Mucosa of descending colon (tissue), 3 donors: ENCODE data around the gene MORN5. TPM values are rescaled to one million over a fixed set of nuclear protein-coding genes. Genes with fewer than 3 reads are reported as not detected.

Experiments used
- ATAC-seq: fragments of 200-7000 bp; cut with Tn5 transposase; one replicate; pipeline ENCODE4 v1.9.1; 2020; ENCODE audit warnings: mild to moderate bottlenecking, moderate library complexity
- DNase-seq, 3 donors: peaks; one replicate each; pipeline ENCODE4 v3.0.0-alpha.2; 2020
- H3K36me3 ChIP-seq: fragments of 200-600 bp; one replicate; pipeline ENCODE4 v1.8.0; 2021; ENCODE audit warnings: low read depth, mild to moderate bottlenecking
- H3K4me1 ChIP-seq: fragments of 200-600 bp; one replicate; pipeline ENCODE4 v1.8.0; 2021; ENCODE audit warnings: low read depth, mild to moderate bottlenecking
- H3K4me3 ChIP-seq: fragments of 200-600 bp; one replicate; pipeline ENCODE4 v1.8.0; 2021; ENCODE audit warnings: mild to moderate bottlenecking
- H3K9me3 ChIP-seq: fragments of 200-600 bp; one replicate; pipeline ENCODE4 v1.8.0; 2021; ENCODE audit warnings: mild to moderate bottlenecking
- intact Hi-C, 2 donors: fragments of 100-400 bp; cut with DNase I in 1 of 2; cut with micrococcal nuclease in 1 of 2; formaldehyde crosslinking; loops; one replicate each; pipeline versions ENCODE4 v1.11.0 to v1.11.1; 2022; cut with DNase I, micrococcal nuclease
- microRNA-seq: library from miRNA; unstranded; fragments of <30 nt; microRNA quantifications from one replicate; pipeline ENCODE4, GENCODE V29; 2019
- total RNA-seq, 3 donors: library from RNA; stranded (reverse); fragmentation: NEBNext Ultra II Directional in 2 of 3; extraction: Animal tissue kit (Norgen Biotek cat#: 25700) in 2 of 3; gene quantifications; one replicate each; pipeline versions ENCODE4 v1.2.1 to v1.2.4, GENCODE V29; 2021 to 2023
- TF ChIP-seq, protein P1 (sequence below): fragments of 200-600 bp; IDR thresholded peaks from one replicate; pipeline ENCODE4 v1.8.0; 2022; ENCODE audit warnings: antibody characterized with exemption, mild to moderate bottlenecking
- donor health status: DM: no; HTN: no; CAD: no; lungs with moderate emphysema.
- donor health status: DM: no; HTN: no; CAD: no.
- donor health status: DM: no; HTN: yes; CAD: no.

Gene MORN5
- total RNA-seq, 3 donors from 2014 or later, result 1.6 to 21.2 TPM; not detected in 1

DNA sequence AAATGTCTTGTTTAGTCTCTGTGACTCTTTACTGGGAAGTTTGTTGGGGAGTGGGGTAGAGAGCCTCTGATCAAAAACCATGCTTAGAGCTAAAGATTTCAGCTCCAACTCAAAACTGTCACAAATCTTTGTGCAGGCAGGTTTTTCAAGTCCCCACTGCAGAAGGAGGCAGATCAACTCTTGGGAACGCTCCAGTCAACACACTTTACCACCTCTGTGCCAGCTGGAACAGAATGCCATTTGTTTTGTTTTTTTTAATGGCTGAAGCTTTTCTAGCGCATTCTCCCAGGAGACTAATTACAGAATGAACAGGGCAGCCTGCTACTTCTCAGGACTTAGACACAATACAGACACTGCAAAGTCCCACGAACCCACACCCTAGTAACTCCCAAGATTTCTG, 87.0 kb downstream of the MORN5 start:
- ATAC-seq (no peak), DNase-seq (no peak)
- no peaks in the 10 kb centered on the region for H3K36me3 ChIP-seq
- H3K4me3 ChIP-seq, result no peak overlapping the region
- intact Hi-C loops, result no loop called here
- TF ChIP-seq, protein P1, sequence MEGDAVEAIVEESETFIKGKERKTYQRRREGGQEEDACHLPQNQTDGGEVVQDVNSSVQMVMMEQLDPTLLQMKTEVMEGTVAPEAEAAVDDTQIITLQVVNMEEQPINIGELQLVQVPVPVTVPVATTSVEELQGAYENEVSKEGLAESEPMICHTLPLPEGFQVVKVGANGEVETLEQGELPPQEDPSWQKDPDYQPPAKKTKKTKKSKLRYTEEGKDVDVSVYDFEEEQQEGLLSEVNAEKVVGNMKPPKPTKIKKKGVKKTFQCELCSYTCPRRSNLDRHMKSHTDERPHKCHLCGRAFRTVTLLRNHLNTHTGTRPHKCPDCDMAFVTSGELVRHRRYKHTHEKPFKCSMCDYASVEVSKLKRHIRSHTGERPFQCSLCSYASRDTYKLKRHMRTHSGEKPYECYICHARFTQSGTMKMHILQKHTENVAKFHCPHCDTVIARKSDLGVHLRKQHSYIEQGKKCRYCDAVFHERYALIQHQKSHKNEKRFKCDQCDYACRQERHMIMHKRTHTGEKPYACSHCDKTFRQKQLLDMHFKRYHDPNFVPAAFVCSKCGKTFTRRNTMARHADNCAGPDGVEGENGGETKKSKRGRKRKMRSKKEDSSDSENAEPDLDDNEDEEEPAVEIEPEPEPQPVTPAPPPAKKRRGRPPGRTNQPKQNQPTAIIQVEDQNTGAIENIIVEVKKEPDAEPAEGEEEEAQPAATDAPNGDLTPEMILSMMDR, result no peak
- no peaks in the 10 kb centered on the region for H3K4me1 ChIP-seq
- no peaks in the 10 kb centered on the region for H3K9me3 ChIP-seq

DNA sequence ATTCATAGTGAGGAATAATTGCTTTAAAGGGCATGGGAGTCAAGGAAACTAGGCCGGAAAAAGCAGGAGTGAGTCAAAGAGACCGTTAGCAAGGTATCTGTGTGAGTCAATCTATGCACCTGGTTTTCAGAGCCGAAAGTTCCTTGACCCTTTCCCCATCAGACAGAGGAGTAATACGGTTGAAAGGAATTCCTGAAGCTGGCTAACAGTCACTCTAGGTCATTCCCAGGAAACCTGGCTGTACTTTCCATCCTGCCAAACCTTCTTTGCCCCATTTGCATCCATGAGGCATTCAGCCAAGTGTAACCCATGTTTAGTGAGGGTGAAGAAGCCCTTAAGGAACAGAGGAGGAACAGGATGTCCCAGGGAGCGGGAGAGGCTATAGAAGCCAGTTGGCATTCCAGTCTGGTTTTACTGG, 88.7 kb downstream of the MORN5 start:
- TF ChIP-seq, protein P1, result no peak
- H3K36me3 ChIP-seq, result no peaks in the 10 kb centered on the region
- DNase-seq, result no peak
- no peaks in the 10 kb centered on the region for H3K9me3 ChIP-seq
- no peaks in the 10 kb centered on the region for H3K4me1 ChIP-seq
- no peak overlapping the region for H3K4me3 ChIP-seq
- intact Hi-C loops, result no loop called here
- no peak for ATAC-seq

Small RNA genes lying within 50 kb of the gene (microRNA-seq; reads per million reads assigned to microRNA genes)
- not detected for gene MIR4478

Other genes with a start within 250 kb of the MORN5 start
- 10 to 100 TPM in 1 of 3 donors, 1 to 10 TPM in 2; 6.0 to 22.2 (median 6.4) TPM for gene TTLL11, start 66.6 kb upstream of the MORN5 start, total RNA-seq
- gene NDUFA8, start 129 bp upstream of the MORN5 start, total RNA-seq, result 10 to 100 TPM; 66.9 to 85.0 (median 69.1) TPM
- gene LHX6, start 69.0 kb downstream of the MORN5 start, total RNA-seq, result 1 to 10 TPM; 2.0 to 5.1 (median 2.3) TPM
- gene RBM18, start 104.9 kb downstream of the MORN5 start, total RNA-seq, result 10 to 100 TPM; 15.6 to 21.5 (median 17.2) TPM
- gene MRRF, start 105.0 kb downstream of the MORN5 start, total RNA-seq, result 10 to 100 TPM; 46.5 to 65.2 (median 62.4) TPM
- gene PTGS1, start 211.1 kb downstream of the MORN5 start, total RNA-seq, result 100 to 1,000 TPM in 1 of 3 donors, 10 to 100 TPM in 1, 1 to 10 TPM in 1; 8.8 to 192 (median 15.3) TPM